K562 (cell line): Measurements from ENCODE around the gene RASAL3. TPM values are rescaled to one million over a fixed set of nuclear protein-coding genes. Genes with fewer than 3 reads are reported as not detected.

ENCODE experiments used
- E2F4 ChIP-seq: sonication (generic); formaldehyde crosslinking; IDR thresholded peaks from 2 replicates; pipeline ENCODE4 v1.8.0; 2022; ENCODE audit warnings: mild to moderate bottlenecking, low read depth, missing genetic modification reagents
- MBD2 ChIP-seq: sonication (generic); IDR thresholded peaks from 2 replicates; pipeline ENCODE4 v1.6.1; 2016; ENCODE audit warnings: low read depth, borderline replicate concordance
- MGA ChIP-seq: fragments of 450-650 bp; IDR thresholded peaks from 2 replicates; pipeline ENCODE4 v1.6.1; 2016; ENCODE audit warnings: mild to moderate bottlenecking, moderate library complexity
- NEUROD1 ChIP-seq: fragments of 150-350 bp; IDR thresholded peaks from 2 replicates; pipeline ENCODE4 v1.6.1; 2014; ENCODE audit warnings: borderline replicate concordance, low read length, low read depth; ENCODE audit not compliant: partially characterized antibody
- PHB ChIP-seq: fragments of 250-450 bp; sonication (Bioruptor Pico); IDR thresholded peaks from 2 replicates; pipeline ENCODE4 v1.5.0; 2021
- POU5F1 ChIP-seq: fragments of 150-350 bp; IDR thresholded peaks from 2 replicates; pipeline ENCODE4 v1.6.1; 2014; ENCODE audit warnings: borderline replicate concordance, low read length, low read depth, mild to moderate bottlenecking; ENCODE audit not compliant: partially characterized antibody
- RCOR1 ChIP-seq, 2 experiments: IDR thresholded peaks; 2 replicates each; pipeline ENCODE4 v1.6.1; 2012; ENCODE audit warnings: low read depth in 2 of 2, low read length in 2 of 2, borderline replicate concordance in 1 of 2, improper control_type of control experiment in 1 of 2
- TAF9B ChIP-seq: fragments of 450-650 bp; IDR thresholded peaks from 2 replicates; pipeline ENCODE4 v1.6.1; 2018; ENCODE audit warnings: mild to moderate bottlenecking; ENCODE audit not compliant: partially characterized antibody
- TBL1XR1 ChIP-seq, 2 experiments: IDR thresholded peaks; 2 replicates each; pipeline ENCODE4 v1.6.1; 2012; ENCODE audit warnings: improper control_type of control experiment in 2 of 2, low read length in 2 of 2, mild to moderate bottlenecking in 1 of 2
- TRIM24 ChIP-seq, 2 experiments: fragments of 450-650 bp; IDR thresholded peaks; 2 replicates each; pipeline ENCODE4 v1.6.1; 2016
- XRCC5 ChIP-seq: fragments of 200-400 bp; formaldehyde crosslinking; IDR thresholded peaks from 2 replicates; pipeline ENCODE4 v1.6.1; 2017; ENCODE audit warnings: low read depth, mild to moderate bottlenecking, low read length
- ZNF740 ChIP-seq, 3 experiments: fragments of 200-800 bp in 1 of 3; sonication (Bioruptor generic) in 1 of 3; sonication (generic) in 1 of 3; formaldehyde crosslinking in 1 of 3; IDR thresholded peaks; 2 replicates each; pipeline versions ENCODE4 v1.6.1 to v1.8.0; 2016 to 2022; ENCODE audit warnings: mild to moderate bottlenecking in 2 of 3, missing compliant biosample characterization in 2 of 3, missing genetic modification characterization in 2 of 3, missing genetic modification reagents in 1 of 3
- polyA plus RNA-seq, 8 experiments: library from polyadenylated mRNA; depleted of rRNA in 4 of 8; stranded (reverse) in 5 of 8; unstranded in 3 of 8; fragments of >200 nt; fragmentation: Nextera tagmentation in 2 of 8; fragmentation: Illumina TruSeq in 1 of 8; extraction: Ambion mirVana in 2 of 8; extraction: Trizol in 1 of 8; gene quantifications; 2 replicates each; pipeline versions ENCODE4 v1.2.1 to v1.2.3, GENCODE V29; 2011 to 2014; ENCODE audit warnings: inconsistent platforms in 1 of 8, missing spikeins in 1 of 8
- total RNA-seq, 7 experiments: library from RNA; depleted of rRNA in 6 of 7; stranded (reverse); fragments of >200 nt in 6 of 7; fragmentation: Illumina TruSeq in 2 of 7; extraction: Trizol in 2 of 7; gene quantifications; 2 replicates each; pipeline versions ENCODE4 v1.2.1 to v1.2.3, GENCODE V29; 2011 to 2021; ENCODE audit warnings: low replicate concordance in 1 of 7

The RASAL3 gene
- total and polyA plus RNA-seq, 9 of the 15 experiments (the other 6 are each of a cell fraction or from before 2014, with no cell fraction given): 0.07 to 0.44 TPM; not detected in 7

GRCh38 chr19:15418579-15419412 lies 45.5 kb downstream of the RASAL3 start, which contains the start of gene AKAP8L (continued):
- TF ChIP-seq MGA: peak; percentile 63
- peak; percentile 100 for TF ChIP-seq MBD2
- peak; percentile 89 for TF ChIP-seq POU5F1
- peak; percentile 77 for TF ChIP-seq ZNF740 (CRISPR knock-in tag; IDR thresholded peaks at IDR 0.05)
- no peak for TF ChIP-seq ZNF740 (tag; IDR thresholded peaks at IDR 0.05)
- TF ChIP-seq NEUROD1: peak; percentile 99
- TF ChIP-seq XRCC5: peak; percentile 62; the same call in 1 of the 2 replicates
- TF ChIP-seq TBL1XR1 (IDR thresholded peaks at IDR 0.05; ENCODE audit: low read length in 2 of 2): 0 out of 4 replicates have a peak, but pooled peaks of 1 of the 2 experiments have one; percentile 13
- peak; percentile 88 for TF ChIP-seq TAF9B
- TF ChIP-seq PHB (CRISPR knock-in tag): 0 out of 2 replicates have a peak, but pooled peaks have one; percentile 29
- peak; percentile 61; the same call in 1 of the 2 replicates for TF ChIP-seq E2F4 (CRISPR knock-in tag)
- TF ChIP-seq TRIM24 (IDR thresholded peaks at IDR 0.05): 0 out of 4 replicates have a peak, but pooled peaks of 1 of the 2 experiments have one; percentile 12
- peak in 1 of 2 experiments; percentile 19; a peak in 1 of 4 replicates for TF ChIP-seq RCOR1 (IDR thresholded peaks at IDR 0.05; ENCODE audit: borderline replicate concordance in 1 of 2, low read depth in 2 of 2, low read length in 2 of 2)
